GM12892 (cell line): ENCODE measurements around the gene TMCO6.

Experiments used
- POLR2A ChIP-seq: IDR thresholded peaks from 2 replicates; pipeline ENCODE4 v1.6.1; 2011; ENCODE audit warnings: low read depth, low read length, control low read depth
- POLR2AphosphoS5 ChIP-seq: IDR thresholded peaks from 2 replicates; pipeline ENCODE4 v1.6.1; 2011; ENCODE audit warnings: low read depth, low read length, control low read depth

DNA sequence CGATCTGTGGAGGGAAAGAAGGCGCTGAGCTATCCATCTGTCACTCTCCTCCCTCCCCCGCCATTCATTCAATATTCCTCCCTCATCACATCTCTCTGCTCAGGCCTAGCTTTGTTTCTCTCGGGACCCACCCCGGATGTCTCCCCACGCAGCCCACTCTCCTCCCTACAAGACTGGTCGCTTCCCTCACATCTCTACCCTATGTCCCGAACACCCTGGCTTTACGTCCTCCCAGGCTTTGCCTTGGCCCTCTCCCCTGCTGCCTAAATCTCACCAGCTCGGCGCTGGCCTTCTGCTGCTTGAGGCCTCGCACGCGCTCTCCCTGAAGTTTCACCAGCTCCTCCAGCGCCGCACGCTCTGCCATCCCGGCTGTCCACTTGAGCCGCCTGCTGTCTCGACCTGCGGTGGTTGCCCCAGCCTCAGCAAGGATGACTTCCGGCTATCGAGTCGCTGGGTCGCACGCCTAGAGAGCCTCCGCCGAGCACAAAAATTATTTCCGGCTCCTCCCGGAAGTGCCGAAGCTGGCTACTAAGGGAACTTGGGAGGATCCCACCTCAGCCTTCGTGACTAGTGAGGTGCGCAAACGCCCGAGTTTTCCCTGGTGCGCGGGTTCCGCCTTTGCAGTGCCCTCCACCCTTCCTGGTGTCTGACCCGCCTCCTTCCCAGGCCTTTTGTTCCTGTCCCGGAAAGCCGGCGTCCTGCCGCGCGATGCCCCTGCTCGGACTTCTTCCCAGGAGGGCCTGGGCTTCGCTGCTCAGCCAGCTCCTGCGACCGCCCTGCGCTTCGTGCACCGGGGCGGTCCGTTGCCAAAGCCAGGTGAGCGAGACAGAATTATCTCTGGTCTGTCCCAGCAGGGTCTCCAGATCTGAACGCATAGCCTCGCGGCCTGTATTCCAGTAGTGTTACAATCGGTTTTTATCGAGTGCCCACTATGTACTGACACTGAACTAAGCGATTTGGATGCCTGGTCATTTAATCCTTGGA is 52.0 kb downstream of the TMCO6 start, which contains the start of the genes HARS1 and HARS2:
- peak; percentile 94 for TF ChIP-seq POLR2AphosphoS5
- peak; percentile 95 for TF ChIP-seq POLR2A
